ENCODE results near the gene POU2F3. TPM values are rescaled to one million over a fixed set of nuclear protein-coding genes. Genes with fewer than 3 reads are reported as not detected.

POU2F3 gene
- total and polyA plus RNA-seq, 3 donors from 2014 or later = 0.16 to 0.49 (median 0.31) TPM

- no peak for DNase-seq
- H3K27ac ChIP-seq = peak overlapping the region in 1 of 2 donors; percentile 2
- WGBS, 2 donors = 44 to 47% methylated on average over 14 to 22 of the region's 22 CpGs
- peaks cover 5% of the 10 kb centered on the region for H3K4me1 ChIP-seq
- no peak overlapping the region for H3K4me3 ChIP-seq
- H3K36me3 ChIP-seq (ENCODE audit: low read depth, missing control alignments) = no peaks in the 10 kb centered on the region
- intact Hi-C loops (cut with DNase I; ENCODE audit: low total_unique reads) = loop anchor here (5.0 kb wide), 1 partner anchor 53 kb away; no protein-coding TSS in a partner anchor
- no peaks in the 10 kb centered on the region for H3K9me3 ChIP-seq
- no peak for TF ChIP-seq POLR2A (IDR thresholded peaks at IDR 0.05)
- TF ChIP-seq CTCF (IDR thresholded peaks at IDR 0.05) = no peak
- H3K27me3 ChIP-seq = no peaks in the 10 kb centered on the region
Measured at GRCh38 chr11:120224972-120225909, 14.7 kb upstream of the POU2F3 start.

DNA sequence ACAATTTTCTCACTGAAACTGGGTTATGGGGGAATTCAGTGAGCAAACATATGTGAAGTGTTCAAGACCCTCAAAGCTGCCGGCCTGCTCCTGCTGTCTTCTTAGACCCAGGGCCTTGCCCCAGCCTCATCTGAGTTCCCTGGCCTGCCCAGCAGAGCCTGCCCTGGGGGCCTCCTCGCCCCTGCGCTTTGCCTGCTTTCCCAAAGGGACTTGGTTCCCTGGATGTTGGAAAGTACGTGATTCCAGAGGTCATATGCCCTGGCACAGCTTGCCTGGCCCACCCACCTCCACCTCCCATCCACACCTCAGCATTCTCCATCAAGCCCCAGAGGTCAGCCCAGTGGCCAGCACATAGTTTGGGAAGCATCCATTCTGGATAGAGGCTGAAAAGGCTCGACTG is 13.7 kb upstream of the POU2F3 start:
- 82 to 93% methylated on average over 5 of the region's 5 CpGs for WGBS, 2 donors
- no peaks in the 10 kb centered on the region for H3K36me3 ChIP-seq (ENCODE audit: low read depth, missing control alignments)
- TF ChIP-seq POLR2A (IDR thresholded peaks at IDR 0.05) = no peak
- no peak for TF ChIP-seq CTCF (IDR thresholded peaks at IDR 0.05)
- H3K4me1 ChIP-seq = peaks cover 5% of the 10 kb centered on the region
- intact Hi-C loops (cut with DNase I; ENCODE audit: low total_unique reads) = loop anchor here (5.0 kb wide), 1 partner anchor 54 kb away; no protein-coding TSS in a partner anchor
- no peak for DNase-seq
- no peak overlapping the region for H3K4me3 ChIP-seq
- no peaks in the 10 kb centered on the region for H3K27me3 ChIP-seq
- H3K9me3 ChIP-seq = no peaks in the 10 kb centered on the region
- H3K27ac ChIP-seq = no peak overlapping the region

- no peak overlapping the region for H3K4me3 ChIP-seq
- no peaks in the 10 kb centered on the region for H3K36me3 ChIP-seq (ENCODE audit: low read depth, missing control alignments)
- H3K27ac ChIP-seq = no peak overlapping the region
- WGBS, 2 donors = 84 to 88% methylated on average over 5 to 9 of the region's 13 CpGs
- H3K4me1 ChIP-seq = peaks cover 5% of the 10 kb centered on the region
- DNase-seq = no peak
- H3K9me3 ChIP-seq = no peaks in the 10 kb centered on the region
- no peaks in the 10 kb centered on the region for H3K27me3 ChIP-seq
- TF ChIP-seq CTCF (IDR thresholded peaks at IDR 0.05) (no peak), POLR2A (IDR thresholded peaks at IDR 0.05) (no peak)
- intact Hi-C loops (cut with DNase I; ENCODE audit: low total_unique reads) = loop anchor here (5.0 kb wide), 1 partner anchor 54 kb away; no protein-coding TSS in a partner anchor
Measured at GRCh38 chr11:120226714-120227113, 13.2 kb upstream of the POU2F3 start.

DNA sequence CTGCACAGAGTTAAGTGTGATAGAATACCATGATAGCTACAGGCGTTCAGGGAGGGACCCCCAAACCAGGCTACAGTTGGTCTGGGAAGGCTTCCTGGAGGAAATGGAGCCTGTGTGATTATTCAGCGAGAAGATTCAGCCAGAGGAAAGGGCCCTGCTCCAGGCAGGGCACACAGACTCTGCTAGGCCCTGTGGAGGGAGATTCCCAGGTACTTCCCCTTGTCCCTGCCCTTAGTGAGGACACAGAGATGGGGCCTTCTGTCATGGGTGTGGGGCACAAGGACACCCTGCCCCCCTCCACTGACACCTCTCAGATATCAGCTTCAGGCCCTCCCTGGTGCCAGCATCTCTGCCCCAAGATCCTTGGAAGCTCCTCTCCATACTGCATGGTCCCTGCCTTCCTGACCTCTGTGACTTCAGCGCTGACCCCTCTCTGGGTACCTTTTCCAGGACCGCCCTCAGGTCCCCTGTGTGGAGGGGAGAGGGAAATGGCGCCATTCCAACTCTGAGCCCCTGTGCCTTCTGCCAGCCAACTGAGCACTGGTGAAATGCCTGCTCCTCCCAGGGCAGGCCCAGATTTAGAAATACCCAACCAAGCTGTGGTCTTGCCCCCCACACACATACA is 12.6 kb upstream of the POU2F3 start:
- Histone ChIP-seq H3K9me3 (no peaks in the 10 kb centered on the region), H3K36me3 (ENCODE audit: low read depth, missing control alignments) (no peaks in the 10 kb centered on the region), H3K4me3 (no peak overlapping the region), H3K27me3 (no peaks in the 10 kb centered on the region), H3K27ac (no peak overlapping the region), H3K4me1 (peaks cover 5% of the 10 kb centered on the region)
- intact Hi-C loops (cut with DNase I; ENCODE audit: low total_unique reads) = loop anchor here (5.0 kb wide), 1 partner anchor 55 kb away; no protein-coding TSS in a partner anchor
- no peak for TF ChIP-seq CTCF (IDR thresholded peaks at IDR 0.05)
- no peak for TF ChIP-seq POLR2A (IDR thresholded peaks at IDR 0.05)
- DNase-seq = no peak
- WGBS, 2 donors = 97 to 100% methylated on average over 5 of the region's 5 CpGs

Measured in testis (tissue), 3 donors.